ENCODE results near the gene CUL2. TPM values are rescaled to one million over a fixed set of nuclear protein-coding genes. Genes with fewer than 3 reads are reported as not detected.

CUL2 gene
- total RNA-seq, 1 experiment from 2014 or later: 36.1 TPM

DNA sequence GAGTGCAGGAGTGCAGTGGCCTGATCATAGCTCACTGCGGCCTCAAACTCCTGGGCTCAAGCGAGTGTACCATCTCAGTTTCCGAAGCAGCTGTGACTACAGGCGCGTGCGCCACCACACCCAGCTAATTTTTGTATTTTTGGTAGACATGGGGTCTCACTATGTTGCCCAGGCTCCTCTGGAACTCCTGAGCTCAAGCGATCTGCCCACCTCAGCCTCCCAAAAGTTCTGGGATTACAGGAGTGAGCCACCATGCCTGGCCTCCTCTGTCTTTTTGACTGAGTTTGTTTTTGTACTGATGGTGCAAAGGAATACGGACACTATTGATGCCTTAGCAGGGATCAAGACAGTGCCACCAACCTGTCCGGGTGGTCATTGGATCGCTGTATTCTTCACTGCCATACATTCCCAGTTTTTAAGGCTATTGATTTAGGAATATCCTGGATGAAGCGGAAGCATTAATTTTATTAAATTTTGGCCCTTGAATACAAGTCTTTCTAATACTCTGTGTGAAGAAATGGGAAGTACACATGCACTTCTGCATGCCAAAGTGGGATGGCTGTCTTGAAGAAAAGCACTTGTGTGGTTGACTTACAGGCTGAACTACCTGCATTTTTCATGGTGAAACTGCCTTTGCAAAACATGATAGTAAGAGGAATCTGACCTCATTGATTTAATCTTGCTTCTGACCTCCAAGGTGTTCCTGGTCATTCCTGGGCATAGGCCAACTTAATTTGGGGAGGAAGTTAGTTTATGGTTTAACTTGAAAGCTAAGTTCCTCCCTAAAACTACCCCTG, 2.1 kb upstream of the CUL2 start:
- Histone ChIP-seq H3K9me3 (ENCODE audit: control insufficient read depth in 1 of 2, insufficient read depth in 1 of 2, low read depth in 1 of 2, low read length in 2 of 2) (peaks cover 0 to 5% of the 10 kb centered on the region in 2 experiments; a peak in 1 of 4 replicates), H3K36me3 (ENCODE audit: control insufficient read depth in 1 of 2, insufficient read depth in 2 of 2, low read length in 2 of 2) (no peaks in the 10 kb centered on the region), H3K27ac (ENCODE audit: low read depth, low read length) (no peak overlapping the region), H2AFZ (ENCODE audit: low read depth, low read length, poor library complexity, severe bottlenecking) (no peak overlapping the region), H4K20me1 (ENCODE audit: insufficient read depth) (no peaks in the 10 kb centered on the region), H3K4me2 (ENCODE audit: low read length) (no peak overlapping the region), H3K27me3 (ENCODE audit: insufficient read depth, low read length) (no peaks in the 10 kb centered on the region), H3K4me1 (ENCODE audit: control insufficient read depth in 1 of 2, insufficient read depth in 2 of 2, low read length in 2 of 2) (peaks cover 3 to 19% of the 10 kb centered on the region in 2 experiments; a peak in 2 of 4 replicates), H3K9ac (ENCODE audit: low read length) (no peak overlapping the region), H3K9me2 (ENCODE audit: insufficient read depth) (no peaks in the 10 kb centered on the region), H3K4me3 (replicated peaks in 1 of 2; ENCODE audit: low read depth in 1 of 2, low read length in 2 of 2) (no peak overlapping the region), H3K79me2 (ENCODE audit: insufficient read depth, low read length) (peaks cover 29% of the 10 kb centered on the region)
- ATAC-seq (no peak), DNase-seq (ENCODE audit: low read depth, low spot score) (no peak)
- RAD21 ChIA-PET (ENCODE audit: low non-redundant PET in 1 of 2, low total read pairs in 2 of 2, uncharacterized antibody in 2 of 2, unreplicated experiment in 2 of 2): no interaction called here
- intact Hi-C loops (cut with micrococcal nuclease): no loop called here
- no peak for TF ChIP-seq EZH2 (IDR thresholded peaks at IDR 0.05)
- TF ChIP-seq, protein P1, sequence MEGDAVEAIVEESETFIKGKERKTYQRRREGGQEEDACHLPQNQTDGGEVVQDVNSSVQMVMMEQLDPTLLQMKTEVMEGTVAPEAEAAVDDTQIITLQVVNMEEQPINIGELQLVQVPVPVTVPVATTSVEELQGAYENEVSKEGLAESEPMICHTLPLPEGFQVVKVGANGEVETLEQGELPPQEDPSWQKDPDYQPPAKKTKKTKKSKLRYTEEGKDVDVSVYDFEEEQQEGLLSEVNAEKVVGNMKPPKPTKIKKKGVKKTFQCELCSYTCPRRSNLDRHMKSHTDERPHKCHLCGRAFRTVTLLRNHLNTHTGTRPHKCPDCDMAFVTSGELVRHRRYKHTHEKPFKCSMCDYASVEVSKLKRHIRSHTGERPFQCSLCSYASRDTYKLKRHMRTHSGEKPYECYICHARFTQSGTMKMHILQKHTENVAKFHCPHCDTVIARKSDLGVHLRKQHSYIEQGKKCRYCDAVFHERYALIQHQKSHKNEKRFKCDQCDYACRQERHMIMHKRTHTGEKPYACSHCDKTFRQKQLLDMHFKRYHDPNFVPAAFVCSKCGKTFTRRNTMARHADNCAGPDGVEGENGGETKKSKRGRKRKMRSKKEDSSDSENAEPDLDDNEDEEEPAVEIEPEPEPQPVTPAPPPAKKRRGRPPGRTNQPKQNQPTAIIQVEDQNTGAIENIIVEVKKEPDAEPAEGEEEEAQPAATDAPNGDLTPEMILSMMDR (IDR thresholded peaks at IDR 0.05 in 2 of 3, conservative IDR thresholded peaks at IDR 0.05 in 1 of 3; ENCODE audit: borderline replicate concordance in 1 of 3, insufficient read depth in 1 of 3, low read depth in 2 of 3, low read length in 2 of 3): no peak
- TF ChIP-seq JUND (IDR thresholded peaks at IDR 0.05): no peak
- CTCF ChIA-PET: no interaction called here
- BruUV-seq (replicated peaks): no TSS peak
- POLR2A ChIA-PET: no interaction called here

DNA sequence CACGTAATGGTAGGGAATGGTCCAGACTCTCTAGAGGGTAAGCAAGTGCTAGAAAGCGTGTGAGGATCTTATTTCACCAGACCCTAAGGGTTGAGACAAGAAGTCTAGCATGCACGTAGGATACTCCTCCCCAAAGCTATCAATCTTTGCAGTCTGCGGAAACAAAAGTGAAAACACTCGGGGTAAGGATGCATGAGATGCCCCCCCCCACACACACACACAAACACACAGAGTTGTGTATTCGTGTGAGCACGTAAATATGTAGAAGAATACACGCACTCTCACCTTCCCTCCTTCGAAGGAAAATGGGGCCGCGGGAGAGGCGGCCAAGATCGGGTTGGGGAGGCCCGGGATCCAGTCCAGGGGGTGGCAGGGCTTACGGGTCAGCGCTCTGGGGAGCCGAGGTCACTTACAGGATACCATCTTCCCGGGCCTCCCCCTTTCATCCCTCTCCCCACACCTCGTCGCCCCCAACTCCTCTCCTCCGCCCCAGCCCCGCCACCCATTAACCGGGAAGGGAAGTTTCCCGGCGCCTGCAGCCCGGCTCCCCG, 455 bp downstream of the CUL2 start:
- 0 out of 2 replicates have a peak, but pooled peaks have one; percentile 30 for TF ChIP-seq ZFX (IDR thresholded peaks at IDR 0.05)
- no peak for TF ChIP-seq EZH2 (IDR thresholded peaks at IDR 0.05)
- TF ChIP-seq TCF7L2 (IDR thresholded peaks at IDR 0.05; ENCODE audit: borderline replicate concordance, extremely low read depth, insufficient read depth, insufficient read length): no peak
- TF ChIP-seq SP1 (IDR thresholded peaks at IDR 0.05; ENCODE audit: low read depth): no peak
- peak overlapping the region; percentile 85 to 91 for H3K4me3 ChIP-seq (replicated peaks in 1 of 2; ENCODE audit: low read depth in 1 of 2, low read length in 2 of 2)
- DNase-seq (ENCODE audit: low read depth, low spot score) (no peak), ATAC-seq (peak; percentile 41)
- H3K36me3 ChIP-seq (ENCODE audit: control insufficient read depth in 1 of 2, insufficient read depth in 2 of 2, low read length in 2 of 2): no peaks in the 10 kb centered on the region
- no peaks in the 10 kb centered on the region for H4K20me1 ChIP-seq (ENCODE audit: insufficient read depth)
- no peaks in the 10 kb centered on the region for H3K27me3 ChIP-seq (ENCODE audit: insufficient read depth, low read length)
- RAD21 ChIA-PET (ENCODE audit: low non-redundant PET in 1 of 2, low total read pairs in 2 of 2, uncharacterized antibody in 2 of 2, unreplicated experiment in 2 of 2): no interaction called here
- peak overlapping the region; percentile 85 for H3K4me2 ChIP-seq (ENCODE audit: low read length)
- H2AFZ ChIP-seq (ENCODE audit: low read depth, low read length, poor library complexity, severe bottlenecking): peak overlapping the region; percentile 72
- peaks cover 0 to 5% of the 10 kb centered on the region in 2 experiments; a peak in 1 of 4 replicates for H3K9me3 ChIP-seq (ENCODE audit: control insufficient read depth in 1 of 2, insufficient read depth in 1 of 2, low read depth in 1 of 2, low read length in 2 of 2)
- H3K79me2 ChIP-seq (ENCODE audit: insufficient read depth, low read length): peaks cover 51% of the 10 kb centered on the region
- BruUV-seq (replicated peaks): no TSS peak
- intact Hi-C loops (cut with micrococcal nuclease): no loop called here
- peak overlapping the region; percentile 91 for H3K9ac ChIP-seq (ENCODE audit: low read length)
- H3K4me1 ChIP-seq (ENCODE audit: control insufficient read depth in 1 of 2, insufficient read depth in 2 of 2, low read length in 2 of 2): peaks cover 3 to 19% of the 10 kb centered on the region in 2 experiments; a peak in 2 of 4 replicates
- POLR2A ChIA-PET: no interaction called here
- H3K27ac ChIP-seq (ENCODE audit: low read depth, low read length): peak overlapping the region; percentile 37; the same call in 1 of the 2 replicates
- CTCF ChIA-PET: no interaction called here
- H3K9me2 ChIP-seq (ENCODE audit: insufficient read depth): no peaks in the 10 kb centered on the region

Measured in HCT116 (cell line).